Mesenchymal stem cell (in vitro differentiated cells and primary cell): ENCODE results near the gene AGR3.
A peak's percentile ranks its signal among the peaks of the same experiment; 100 is the strongest.

Source experiments
- DNase-seq: peaks from one replicate; pipeline ENCODE4 v3.0.0-alpha.2; 2013
- H2AFZ ChIP-seq: one replicate; pipeline ENCODE4 v1.6.1; 2013; ENCODE audit warnings: low read depth, mild to moderate bottlenecking, control low read depth, inconsistent platforms, low read length, moderate library complexity
- H2AK5ac ChIP-seq: 2 replicates; pipeline ENCODE4 v1.6.1; 2013; ENCODE audit warnings: low read length, moderate library complexity, mild to moderate bottlenecking, inconsistent platforms; ENCODE audit not compliant: severe bottlenecking
- H2BK120ac ChIP-seq: one replicate; pipeline ENCODE4 v1.6.1; 2013; ENCODE audit warnings: low read depth, mild to moderate bottlenecking, inconsistent platforms, low read length, moderate library complexity
- H2BK12ac ChIP-seq, 2 experiments: one replicate each; pipeline ENCODE4 v1.6.1; 2013; ENCODE audit warnings: inconsistent platforms in 2 of 2, low read length in 2 of 2, mild to moderate bottlenecking in 2 of 2, moderate library complexity in 2 of 2, control low read depth in 1 of 2
- H2BK15ac ChIP-seq: one replicate; pipeline ENCODE4 v1.6.1; 2013; ENCODE audit warnings: mild to moderate bottlenecking, low read depth, inconsistent platforms; ENCODE audit not compliant: poor library complexity, severe bottlenecking
- H2BK5ac ChIP-seq: 2 replicates; pipeline ENCODE4 v1.6.1; 2013; ENCODE audit warnings: low read depth, mild to moderate bottlenecking, low read length, control low read depth, inconsistent platforms; ENCODE audit not compliant: poor library complexity, severe bottlenecking
- H3K14ac ChIP-seq, 2 experiments: one replicate each; pipeline ENCODE4 v1.6.1; 2013; ENCODE audit warnings: inconsistent platforms in 2 of 2, low read length in 2 of 2, control low read depth in 1 of 2, mild to moderate bottlenecking in 1 of 2, moderate library complexity in 1 of 2
- H3K18ac ChIP-seq, 2 experiments: one replicate each; pipeline ENCODE4 v1.6.1; 2013; ENCODE audit warnings: inconsistent platforms in 2 of 2, low read length in 2 of 2, control low read depth in 1 of 2, low read depth in 1 of 2, mild to moderate bottlenecking in 1 of 2
- H3K23ac ChIP-seq, 2 experiments: one replicate each; pipeline ENCODE4 v1.6.1; 2013; ENCODE audit warnings: inconsistent platforms in 2 of 2, low read length in 2 of 2, mild to moderate bottlenecking in 2 of 2, moderate library complexity in 2 of 2, control low read depth in 1 of 2
- H3K27ac ChIP-seq: 2 replicates; pipeline ENCODE4 v1.5.1; 2013; ENCODE audit warnings: mild to moderate bottlenecking, moderate library complexity, low read length, control low read depth, inconsistent platforms; ENCODE audit not compliant: poor library complexity, severe bottlenecking
- H3K27me3 ChIP-seq, 2 experiments: 2 replicates each; pipeline versions ENCODE4 v1.6.1 to v1.7.0; 2013; ENCODE audit warnings: low read length in 2 of 2, mild to moderate bottlenecking in 2 of 2, moderate library complexity in 2 of 2, control low read depth in 1 of 2, inconsistent platforms in 1 of 2; ENCODE audit not compliant: control insufficient read depth in 1 of 2, insufficient read depth in 1 of 2
- H3K36me3 ChIP-seq, 2 experiments: 2 replicates each; pipeline versions ENCODE4 v1.6.1 to v1.7.0; 2013; ENCODE audit warnings: low read length in 2 of 2, control low read depth in 1 of 2, inconsistent platforms in 1 of 2, low read depth in 1 of 2, mild to moderate bottlenecking in 1 of 2; ENCODE audit not compliant: insufficient read depth in 2 of 2, control insufficient read depth in 1 of 2
- H3K4ac ChIP-seq, 2 experiments: one replicate each; pipeline ENCODE4 v1.6.1; 2013; ENCODE audit warnings: inconsistent platforms in 2 of 2, low read length in 2 of 2, mild to moderate bottlenecking in 2 of 2, moderate library complexity in 2 of 2, control low read depth in 1 of 2, low read depth in 1 of 2
- H3K4me1 ChIP-seq: 2 replicates; pipeline ENCODE4 v1.6.1; 2013; ENCODE audit warnings: low read depth, low read length, control low read depth; ENCODE audit not compliant: control insufficient read depth, insufficient read depth
- H3K4me2 ChIP-seq: 2 replicates; pipeline ENCODE4 v1.6.1; 2013; ENCODE audit warnings: low read length, mild to moderate bottlenecking, inconsistent platforms; ENCODE audit not compliant: poor library complexity, severe bottlenecking
- H3K4me3 ChIP-seq, 2 experiments: 2 replicates each; pipeline versions ENCODE4 v1.5.1 to v1.7.0; 2013; ENCODE audit warnings: low read length in 2 of 2, mild to moderate bottlenecking in 2 of 2, control low read depth in 1 of 2, low read depth in 1 of 2; ENCODE audit not compliant: insufficient read depth in 1 of 2
- H3K79me1 ChIP-seq: replicated peaks from 2 replicates; pipeline ENCODE4 v1.6.1; 2013; ENCODE audit warnings: mild to moderate bottlenecking, control low read depth, low read length, inconsistent platforms; ENCODE audit not compliant: poor library complexity, severe bottlenecking
- H3K9ac ChIP-seq: 2 replicates; pipeline ENCODE4 v1.7.0; 2013; ENCODE audit warnings: mild to moderate bottlenecking, low read length, moderate library complexity
- H3K9me3 ChIP-seq: 2 replicates; pipeline ENCODE4 v1.7.0; 2013; ENCODE audit warnings: mild to moderate bottlenecking, low read length; ENCODE audit not compliant: control insufficient read depth
- H4K8ac ChIP-seq: one replicate; pipeline ENCODE4 v1.6.1; 2013; ENCODE audit warnings: inconsistent platforms, mild to moderate bottlenecking, low read length, moderate library complexity
- H4K91ac ChIP-seq: one replicate; pipeline ENCODE4 v1.6.1; 2013; ENCODE audit warnings: mild to moderate bottlenecking, low read length, inconsistent platforms
- WGBS: methylation state at CpG from one replicate; pipeline ENCODE4 v1.1.7; 2013; ENCODE audit warnings: mixed read lengths; 5-methylcytosine and 5-hydroxymethylcytosine counted together

The AGR3 gene

DNA sequence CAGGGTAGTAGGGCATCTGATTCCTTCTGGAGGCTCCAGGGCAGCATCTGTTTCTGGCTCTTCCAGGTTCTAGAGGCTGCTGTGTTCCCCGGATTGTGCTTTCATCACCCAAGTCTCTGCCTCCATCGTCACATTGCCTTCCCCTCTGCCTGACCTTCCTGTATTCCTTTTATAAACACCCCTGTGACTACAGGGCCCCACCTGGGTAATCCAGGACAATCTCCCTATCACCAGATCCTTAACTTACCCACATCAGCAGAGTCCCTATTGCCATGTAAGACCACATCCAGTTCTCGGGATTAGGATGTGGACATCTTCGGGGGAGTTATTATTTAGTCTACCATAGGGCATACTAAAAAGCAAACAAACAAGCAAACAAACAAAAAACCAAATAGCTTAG, 39.4 kb upstream of the AGR3 start:
- no peak for DNase-seq
- H3K4ac ChIP-seq: no peak overlapping the region
- H3K23ac ChIP-seq: no peak overlapping the region
- peaks cover 5% of the 10 kb centered on the region for H3K4me1 ChIP-seq
- H3K18ac ChIP-seq: peak overlapping the region in 1 of 2 experiments; percentile 78
- H2BK12ac ChIP-seq: peak overlapping the region in 1 of 2 experiments; percentile 83
- no peaks in the 10 kb centered on the region for H3K36me3 ChIP-seq
- no peak overlapping the region for H3K4me2 ChIP-seq
- peak overlapping the region; percentile 99 for H3K27ac ChIP-seq
- H3K14ac ChIP-seq: no peak overlapping the region
- H4K91ac ChIP-seq: no peak overlapping the region
- H3K9me3 ChIP-seq: no peaks in the 10 kb centered on the region
- H2AK5ac ChIP-seq: peak overlapping the region; percentile 83
- H2BK15ac ChIP-seq: no peak overlapping the region
- no peak overlapping the region for H2AFZ ChIP-seq
- no peak overlapping the region for H4K8ac ChIP-seq
- no peak overlapping the region for H3K9ac ChIP-seq
- peak overlapping the region; percentile 19 for H2BK5ac ChIP-seq
- no peaks in the 10 kb centered on the region for H3K27me3 ChIP-seq
- H3K79me1 ChIP-seq: peaks cover 2% of the 10 kb centered on the region
- no peak overlapping the region for H3K4me3 ChIP-seq
- H2BK120ac ChIP-seq: no peak overlapping the region
- WGBS: 85% methylated on average over 2 of the region's 4 CpGs

DNA sequence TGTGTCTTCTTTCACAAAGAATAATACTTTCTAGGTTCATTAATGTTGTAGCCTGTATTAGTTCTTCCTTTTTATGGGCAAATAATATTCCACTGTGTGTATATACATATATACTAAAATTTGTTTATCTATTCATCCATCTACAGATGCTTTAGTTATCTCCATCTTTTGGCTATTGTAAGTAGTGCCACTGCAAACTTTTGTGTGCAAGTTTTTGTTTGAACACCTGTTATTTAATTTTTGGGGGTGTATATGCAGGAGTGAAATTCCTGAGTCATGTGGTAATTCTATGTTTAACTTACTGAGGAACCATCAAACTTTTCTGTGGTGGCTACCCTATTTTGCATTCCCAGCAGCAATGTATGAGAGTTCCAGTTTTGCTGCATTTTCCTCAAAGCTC, 37.7 kb upstream of the AGR3 start:
- H3K27ac ChIP-seq: no peak overlapping the region
- no peak overlapping the region for H3K4me3 ChIP-seq
- no peaks in the 10 kb centered on the region for H3K27me3 ChIP-seq
- no peak overlapping the region for H3K9ac ChIP-seq
- no peak for DNase-seq
- peaks cover 11% of the 10 kb centered on the region for H3K4me1 ChIP-seq
- H3K9me3 ChIP-seq: peaks cover 3% of the 10 kb centered on the region
- H2BK5ac ChIP-seq: no peak overlapping the region
- H4K91ac ChIP-seq: no peak overlapping the region
- no peak overlapping the region for H3K4ac ChIP-seq
- no peak overlapping the region for H3K4me2 ChIP-seq
- H3K36me3 ChIP-seq: no peaks in the 10 kb centered on the region
- no peak overlapping the region for H3K14ac ChIP-seq
- no peak overlapping the region for H4K8ac ChIP-seq
- no peak overlapping the region for H2BK120ac ChIP-seq
- H3K79me1 ChIP-seq: peaks cover 2% of the 10 kb centered on the region
- H2BK12ac ChIP-seq: no peak overlapping the region
- H3K23ac ChIP-seq: no peak overlapping the region
- no peak overlapping the region for H2AK5ac ChIP-seq
- no peak overlapping the region for H2AFZ ChIP-seq
- H2BK15ac ChIP-seq: no peak overlapping the region
- H3K18ac ChIP-seq: no peak overlapping the region

DNA sequence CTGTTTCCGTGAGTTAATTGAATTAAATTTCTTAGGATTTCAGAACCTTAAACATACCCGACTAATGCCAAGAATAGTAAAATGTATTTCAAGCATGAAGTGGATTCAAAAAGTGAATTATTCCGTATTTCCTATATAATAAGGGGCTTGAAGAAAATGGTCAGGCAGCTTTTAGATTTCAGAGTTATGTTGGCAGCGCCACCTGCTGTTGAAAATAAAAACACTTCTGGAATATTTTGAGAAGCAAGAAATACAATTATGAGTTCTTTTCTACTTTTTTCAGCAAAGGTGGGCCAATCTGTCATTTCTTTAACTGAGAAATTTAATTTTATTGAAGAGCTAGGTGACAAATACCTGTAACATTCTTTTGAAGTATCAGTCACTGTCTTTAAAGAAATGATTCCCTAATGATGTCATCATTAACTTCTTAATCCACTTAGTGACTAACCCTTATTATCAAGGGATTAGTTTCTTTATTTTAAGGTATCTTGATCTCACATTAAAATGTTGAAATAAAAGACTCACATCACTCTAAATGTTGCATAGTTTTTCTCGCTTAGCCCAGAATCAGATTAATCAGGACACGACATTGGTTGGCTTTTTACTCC, 36.6 kb upstream of the AGR3 start:
- Histone ChIP-seq H2BK12ac (no peak overlapping the region), H3K36me3 (no peaks in the 10 kb centered on the region), H2BK15ac (no peak overlapping the region), H3K9me3 (peaks cover 3% of the 10 kb centered on the region), H3K23ac (no peak overlapping the region), H3K4ac (no peak overlapping the region), H3K27me3 (no peaks in the 10 kb centered on the region), H3K9ac (peak overlapping the region; percentile 2), H2BK120ac (no peak overlapping the region), H3K79me1 (no peaks in the 10 kb centered on the region), H3K18ac (no peak overlapping the region), H3K4me3 (no peak overlapping the region), H3K14ac (no peak overlapping the region), H3K4me1 (peaks cover 11% of the 10 kb centered on the region), H4K91ac (no peak overlapping the region), H2BK5ac (no peak overlapping the region), H4K8ac (no peak overlapping the region), H2AK5ac (peak overlapping the region; percentile 84), H2AFZ (no peak overlapping the region), H3K4me2 (no peak overlapping the region), H3K27ac (no peak overlapping the region)
- DNase-seq: peak; percentile 58
- WGBS: 61% methylated on average over 3 of the region's 6 CpGs

DNA sequence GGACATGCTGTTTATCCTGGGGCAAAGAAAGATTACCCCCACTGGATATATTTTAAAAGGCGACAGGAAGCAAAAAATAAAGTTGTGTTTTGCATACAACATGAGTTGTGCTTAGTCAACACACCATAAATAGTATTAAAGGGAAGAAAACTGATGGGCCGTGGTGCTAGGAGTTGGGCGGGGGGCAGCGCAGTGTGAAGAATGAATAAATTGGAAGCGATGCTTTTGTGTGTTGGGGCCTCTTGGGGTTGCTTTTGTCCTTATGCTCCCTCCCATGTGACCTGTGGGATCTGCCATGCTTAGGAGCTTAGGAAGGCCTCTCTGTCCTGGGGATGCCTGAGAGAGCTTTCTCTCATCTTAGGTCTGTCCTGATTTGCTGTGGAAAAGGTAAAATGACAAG, 35.0 kb upstream of the AGR3 start:
- Histone ChIP-seq H2AK5ac (peak overlapping the region; percentile 57), H3K27ac (no peak overlapping the region), H3K18ac (peak overlapping the region in 1 of 2 experiments; percentile 41), H3K36me3 (no peaks in the 10 kb centered on the region), H3K9me3 (peaks cover 7% of the 10 kb centered on the region), H4K8ac (peak overlapping the region; percentile 35), H2BK120ac (peak overlapping the region; percentile 15), H3K27me3 (no peaks in the 10 kb centered on the region), H4K91ac (peak overlapping the region; percentile 34), H3K4me3 (no peak overlapping the region), H2AFZ (no peak overlapping the region), H2BK15ac (no peak overlapping the region), H3K14ac (no peak overlapping the region), H3K9ac (no peak overlapping the region), H3K23ac (no peak overlapping the region), H2BK5ac (no peak overlapping the region), H3K79me1 (no peaks in the 10 kb centered on the region), H3K4ac (peak overlapping the region; percentile 20 to 21), H3K4me2 (no peak overlapping the region), H2BK12ac (peak overlapping the region; percentile 7 to 28), H3K4me1 (peaks cover 10% of the 10 kb centered on the region)
- DNase-seq: no peak
- 97% methylated on average over 5 of the region's 5 CpGs for WGBS
